K562 (cell line): ENCODE results near the gene PPP1R12B.

Experiments
- CTCF ChIP-seq, 3 experiments: IDR thresholded peaks in 2 of 3; conservative IDR thresholded peaks in 1 of 3; 2 replicates each; pipeline ENCODE4 v1.5.1; 2011 to 2012; ENCODE audit warnings: low read length in 3 of 3, mild to moderate bottlenecking in 3 of 3, control low read depth in 2 of 3, improper control_type of control experiment in 1 of 3, inconsistent platforms in 1 of 3, low read depth in 1 of 3, mixed read lengths in 1 of 3, moderate library complexity in 1 of 3; ENCODE audit not compliant: insufficient read depth in 2 of 3
- KAT7 ChIP-seq: sonication (generic); formaldehyde crosslinking; IDR thresholded peaks from 2 replicates; pipeline ENCODE4 v1.8.0; 2022; ENCODE audit warnings: missing genetic modification reagents, mild to moderate bottlenecking, borderline replicate concordance
- MXI1 ChIP-seq: IDR thresholded peaks from 2 replicates; pipeline ENCODE4 v1.6.1; 2011; ENCODE audit warnings: low read depth, mild to moderate bottlenecking, improper control_type of control experiment, low read length
- NRF1 ChIP-seq, 2 experiments: fragments of 450-650 bp; IDR thresholded peaks in 1 of 2; conservative IDR thresholded peaks in 1 of 2; 2 replicates each; pipeline ENCODE4 v1.6.1; 2014; ENCODE audit warnings: mild to moderate bottlenecking in 2 of 2
- SRF ChIP-seq, 2 experiments: fragments of 250-450, 450-650 bp in 1 of 2; sonication (Bioruptor Pico) in 1 of 2; sonication (generic) in 1 of 2; formaldehyde crosslinking; IDR thresholded peaks; 2 replicates each; pipeline versions ENCODE4 v1.5.0 to v1.5.1; 2020 to 2022; ENCODE audit warnings: mild to moderate bottlenecking in 1 of 2, missing genetic modification reagents in 1 of 2

GRCh38 chr1:202324646-202325045 is 23.9 kb upstream of the PPP1R12B start:
- no peak for TF ChIP-seq MXI1
- no peak for TF ChIP-seq KAT7 (CRISPR knock-in tag)
- no peak for TF ChIP-seq CTCF (IDR thresholded peaks at IDR 0.05 in 2 of 3, conservative IDR thresholded peaks at IDR 0.05 in 1 of 3; ENCODE audit: insufficient read depth in 2 of 3, low read depth in 1 of 3, low read length in 3 of 3)
- no peak for TF ChIP-seq SRF (CRISPR knock-in tag; IDR thresholded peaks at IDR 0.05)
- no peak for TF ChIP-seq NRF1 (conservative IDR thresholded peaks at IDR 0.05 in 1 of 2, IDR thresholded peaks at IDR 0.05 in 1 of 2)
